HCT116 (cell line): ENCODE data around the gene ABCA1.

Experiments used
- CTCF ChIP-seq, 3 experiments: fragments of 200-600 bp in 1 of 3; sonication (generic) in 1 of 3; IDR thresholded peaks in 2 of 3; conservative IDR thresholded peaks in 1 of 3; 2 replicates each; pipeline ENCODE4 v1.5.1; 2012 to 2017; ENCODE audit warnings: low read depth in 2 of 3, low read length in 2 of 3, antibody characterized with exemption in 1 of 3, borderline replicate concordance in 1 of 3, control low read depth in 1 of 3, mild to moderate bottlenecking in 1 of 3, mixed read lengths in 1 of 3, mixed run types in 1 of 3, moderate library complexity in 1 of 3; ENCODE audit not compliant: insufficient read depth in 1 of 3
- EGR1 ChIP-seq: IDR thresholded peaks from 2 replicates; pipeline ENCODE4 v1.6.1; 2012; ENCODE audit warnings: low read depth
- EZH2 ChIP-seq: fragments of 200-600 bp; sonication (generic); IDR thresholded peaks from 2 replicates; pipeline ENCODE4 v1.6.1; 2017; ENCODE audit warnings: antibody characterized with exemption, mixed run types
- EZH2phosphoT487 ChIP-seq: fragments of 200-600 bp; IDR thresholded peaks from 2 replicates; pipeline ENCODE4 v1.6.1; 2018; ENCODE audit warnings: antibody characterized with exemption, borderline replicate concordance
- JUND ChIP-seq: IDR thresholded peaks from 2 replicates; pipeline ENCODE4 v1.6.1; 2012
- MAX ChIP-seq: IDR thresholded peaks from 2 replicates; pipeline ENCODE4 v1.6.1; 2012
- POLR2A ChIP-seq: IDR thresholded peaks from 2 replicates; pipeline ENCODE4 v1.7.0; 2011; ENCODE audit warnings: borderline replicate concordance; ENCODE audit not compliant: insufficient read depth, insufficient read length; ENCODE audit errors: extremely low read depth
- POLR2AphosphoS5 ChIP-seq: IDR thresholded peaks from 2 replicates; pipeline ENCODE4 v1.6.1; 2011; ENCODE audit warnings: mild to moderate bottlenecking, low read depth, low read length, moderate library complexity
- RAD21 ChIP-seq: IDR thresholded peaks from 2 replicates; pipeline ENCODE4 v1.6.1; 2012; ENCODE audit warnings: low read depth, mild to moderate bottlenecking
- REST ChIP-seq: IDR thresholded peaks from 2 replicates; pipeline ENCODE4 v1.6.1; 2012; ENCODE audit warnings: low read depth
- SIN3A ChIP-seq: IDR thresholded peaks from 2 replicates; pipeline ENCODE4 v1.6.1; 2012; ENCODE audit warnings: low read depth
- SP1 ChIP-seq: IDR thresholded peaks from 2 replicates; pipeline ENCODE4 v1.6.1; 2012; ENCODE audit warnings: low read depth
- YY1 ChIP-seq: IDR thresholded peaks from 2 replicates; pipeline ENCODE4 v1.6.1; 2011; ENCODE audit warnings: low read length, low read depth, moderate library complexity, mild to moderate bottlenecking; ENCODE audit not compliant: insufficient replicate concordance; ENCODE audit errors: extremely low read depth
- ZNF274 ChIP-seq: fragments of 200-500 bp; sonication (Bioruptor generic); IDR thresholded peaks from 2 replicates; pipeline ENCODE4 v1.6.1; 2014; ENCODE audit warnings: mild to moderate bottlenecking, low read depth, low read length, inconsistent platforms

GRCh38 chr9:104750185-104750767 lies 177.7 kb downstream of the ABCA1 start:
- TF ChIP-seq ZNF274 (no peak), CTCF (IDR thresholded peaks at IDR 0.05 in 2 of 3, conservative IDR thresholded peaks at IDR 0.05 in 1 of 3; ENCODE audit: borderline replicate concordance in 1 of 3, insufficient read depth in 1 of 3, low read depth in 2 of 3, low read length in 2 of 3) (no peak), RAD21 (no peak), POLR2AphosphoS5 (no peak), SP1 (no peak), EZH2 (no peak), SIN3A (no peak), YY1 (no peak), POLR2A (no peak), JUND (no peak), EGR1 (no peak), REST (no peak), MAX (no peak), EZH2phosphoT487 (no peak)
